Gastrocnemius medialis (tissue), 4 donors: ENCODE measurements around the gene HSD3B1.

Experiments
- CTCF ChIP-seq, 5 experiments: fragments of 450-650 bp in 3 of 5; fragments of 200-600 bp in 2 of 5; sonication (generic) in 2 of 5; IDR thresholded peaks in 4 of 5; conservative IDR thresholded peaks in 1 of 5; 1 replicate in 4 of 5; 2 replicates in 1 of 5; pipeline ENCODE4 v1.5.1; 2016 to 2019; ENCODE audit warnings: antibody characterized with exemption in 5 of 5, mild to moderate bottlenecking in 3 of 5, moderate library complexity in 3 of 5
- POLR2A ChIP-seq, 2 donors: fragments of 450-650 bp; IDR thresholded peaks; one replicate each; pipeline ENCODE4 v1.6.1; 2017; ENCODE audit warnings: antibody characterized with exemption in 2 of 2, mild to moderate bottlenecking in 2 of 2, moderate library complexity in 2 of 2

GRCh38 chr1:119504831-119505230 lies 2.2 kb upstream of the HSD3B1 start:
- TF ChIP-seq CTCF (IDR thresholded peaks at IDR 0.05 in 4 of 5, conservative IDR thresholded peaks at IDR 0.05 in 1 of 5), result no peak
- TF ChIP-seq POLR2A (IDR thresholded peaks at IDR 0.05), result no peak
